HG03196 (cell line): ENCODE results near the gene AP2M1.
"Not testable (repeated sequence)": the region's sequence is repeated elsewhere in the genome, so short reads cannot be mapped to it uniquely, and the experiment has no call there.

Experiments
- ATAC-seq: cut with Tn5 transposase; IDR thresholded peaks from one replicate; pipeline ENCODE4 v1.9.1; 2021; ENCODE audit not compliant: unreplicated experiment

AP2M1 gene

DNA sequence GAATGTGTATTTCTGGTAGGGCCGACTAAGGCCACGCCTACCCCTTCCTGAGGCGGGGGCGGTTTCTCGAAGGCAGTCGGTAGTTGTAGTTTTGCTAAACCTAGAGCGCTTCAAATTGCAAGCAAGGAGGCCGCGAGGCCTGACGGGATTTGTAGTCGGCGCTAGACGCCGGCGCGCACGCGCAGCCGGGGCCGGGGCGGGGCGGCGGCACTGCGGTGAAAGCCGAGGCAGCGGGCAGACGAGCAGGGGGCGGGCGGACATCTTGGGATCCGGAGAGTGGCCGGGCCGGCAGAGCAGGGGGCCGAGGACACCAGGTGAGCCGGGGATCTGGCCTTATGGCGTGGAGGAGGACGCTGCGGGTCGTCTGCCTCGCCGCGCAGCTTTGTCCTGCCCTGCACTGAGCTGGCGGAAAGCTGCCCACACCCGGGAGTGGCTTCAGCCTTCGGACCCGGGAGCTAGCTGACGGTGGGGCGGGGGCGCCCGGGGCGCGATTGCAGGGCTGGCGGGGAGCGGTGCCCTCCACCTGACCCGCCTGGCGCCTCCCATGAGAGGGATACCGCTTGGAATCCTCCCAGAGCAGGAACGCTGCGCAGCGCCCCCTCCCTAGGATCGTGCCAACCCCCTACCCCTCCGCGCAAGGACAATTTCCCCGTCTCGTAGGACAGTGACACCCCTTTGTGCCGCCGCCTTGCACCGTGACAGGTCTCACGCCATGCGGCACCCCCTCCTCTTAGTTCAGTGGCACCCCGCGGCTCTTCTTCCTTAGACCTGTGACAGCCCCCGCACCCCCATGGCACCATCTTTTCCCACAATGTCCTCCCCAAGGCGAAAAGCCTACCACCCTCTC is at the start of gene AP2M1:
TSS of gene AP2M1 (plus strand) at position 210 of the 847 bp plus-strand sequence. CDS start 2,139 bp downstream, outside the sequence.
- peak; percentile 92 for ATAC-seq

- ATAC-seq = no peak
Measured at GRCh38 chr3:184126006-184126405, 48.6 kb upstream of the AP2M1 start.

DNA sequence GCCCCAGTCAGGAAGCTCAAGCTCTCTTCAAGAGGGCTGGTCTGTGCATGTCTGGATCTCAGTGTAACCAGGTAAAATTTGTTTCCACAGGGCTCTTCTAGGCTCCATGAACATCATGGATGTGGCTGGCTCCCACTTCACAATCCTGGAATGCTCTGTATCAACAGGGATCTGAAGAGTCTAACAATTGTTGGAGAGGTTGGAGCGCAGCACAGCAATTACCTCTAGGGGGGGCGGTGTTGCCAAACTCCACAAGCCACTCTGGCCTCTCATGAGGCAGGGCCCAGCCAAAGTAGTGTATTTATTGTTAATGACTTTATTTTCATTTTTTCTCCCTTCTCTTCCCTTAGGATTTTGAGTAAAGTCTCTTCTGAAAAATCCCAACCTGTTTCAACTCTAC is 45.6 kb upstream of the AP2M1 start:
- no peak for ATAC-seq

DNA sequence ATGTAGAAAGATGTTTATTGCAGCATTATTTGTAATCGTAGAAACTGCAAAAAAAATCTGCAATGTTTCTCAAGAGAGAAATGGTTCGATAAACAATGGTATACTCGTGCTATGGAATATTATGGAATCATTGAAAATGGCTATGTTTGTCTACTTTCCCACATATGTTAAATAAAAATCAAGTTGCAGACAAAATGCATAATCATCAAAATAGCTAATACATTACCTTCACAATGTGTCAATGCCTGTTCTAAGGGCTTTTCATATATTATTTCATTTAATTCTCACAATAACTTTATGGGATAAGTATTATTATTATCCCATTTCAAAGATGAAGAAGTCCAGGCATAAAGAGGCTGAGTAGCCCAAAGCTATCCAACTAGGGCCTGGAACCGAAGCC is 41.7 kb upstream of the AP2M1 start:
- no peak for ATAC-seq

DNA sequence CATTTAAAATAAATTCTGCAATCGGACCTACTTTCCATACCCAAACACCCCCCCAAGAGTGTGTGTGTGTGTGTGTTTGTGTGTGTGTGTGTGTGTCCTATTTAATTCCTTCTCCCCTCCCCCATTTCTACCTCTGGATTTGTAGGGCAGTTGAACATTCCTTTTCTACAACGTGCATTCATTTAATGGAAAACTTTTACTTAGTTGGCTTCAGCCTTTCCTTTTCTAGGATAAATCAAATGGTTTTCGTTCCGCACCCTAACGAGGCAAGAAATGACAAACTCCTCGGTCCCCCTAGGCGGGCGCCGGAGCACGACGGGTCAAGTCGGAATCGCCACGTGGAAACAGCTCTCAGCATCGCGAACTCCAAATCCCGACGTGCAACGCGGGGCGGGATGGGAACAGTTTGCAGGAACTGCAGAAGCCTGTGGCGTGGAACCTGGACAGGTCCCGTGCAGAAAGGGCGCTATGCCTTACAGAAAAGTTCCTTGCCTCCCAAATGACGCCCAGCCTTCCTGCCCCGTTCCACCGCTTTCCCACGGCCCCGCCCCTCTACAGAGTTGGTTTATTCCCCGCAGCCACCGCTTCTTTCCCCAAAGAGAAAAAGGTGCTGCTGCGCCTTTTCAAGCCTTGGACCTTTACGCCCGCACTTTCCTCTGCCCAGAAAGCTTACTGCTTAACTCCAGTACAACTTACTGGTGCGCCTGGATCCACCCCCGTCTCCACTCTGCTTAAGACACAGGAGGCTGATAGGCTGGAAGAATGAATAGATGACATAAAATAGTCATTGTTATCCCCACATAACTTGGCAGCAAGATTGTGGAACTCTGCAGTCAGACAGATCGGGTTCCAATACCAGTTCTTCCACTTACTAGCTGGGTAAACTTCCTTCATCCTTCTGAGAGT is 40.6 kb upstream of the AP2M1 start:
- ATAC-seq = no peak

DNA sequence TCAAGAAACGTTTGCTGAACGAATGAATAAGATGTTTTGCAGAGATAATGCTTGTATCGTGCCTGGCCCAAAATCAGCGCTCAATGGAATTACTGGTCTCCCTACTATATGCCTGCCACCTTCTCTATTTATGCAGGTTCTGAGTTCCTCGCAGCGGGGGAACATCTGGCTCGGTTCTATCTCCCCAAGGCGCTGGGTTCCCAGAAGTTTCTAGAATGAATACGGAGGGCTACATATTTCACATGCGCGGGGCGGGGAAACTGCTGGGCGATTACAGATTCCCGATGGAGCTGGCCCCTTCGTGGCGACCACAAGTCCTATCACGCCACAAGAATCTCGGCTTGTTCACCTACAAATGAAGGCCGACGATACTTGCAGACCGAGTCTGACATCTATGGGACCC is 39.9 kb upstream of the AP2M1 start:
- ATAC-seq = peak; percentile 8

DNA sequence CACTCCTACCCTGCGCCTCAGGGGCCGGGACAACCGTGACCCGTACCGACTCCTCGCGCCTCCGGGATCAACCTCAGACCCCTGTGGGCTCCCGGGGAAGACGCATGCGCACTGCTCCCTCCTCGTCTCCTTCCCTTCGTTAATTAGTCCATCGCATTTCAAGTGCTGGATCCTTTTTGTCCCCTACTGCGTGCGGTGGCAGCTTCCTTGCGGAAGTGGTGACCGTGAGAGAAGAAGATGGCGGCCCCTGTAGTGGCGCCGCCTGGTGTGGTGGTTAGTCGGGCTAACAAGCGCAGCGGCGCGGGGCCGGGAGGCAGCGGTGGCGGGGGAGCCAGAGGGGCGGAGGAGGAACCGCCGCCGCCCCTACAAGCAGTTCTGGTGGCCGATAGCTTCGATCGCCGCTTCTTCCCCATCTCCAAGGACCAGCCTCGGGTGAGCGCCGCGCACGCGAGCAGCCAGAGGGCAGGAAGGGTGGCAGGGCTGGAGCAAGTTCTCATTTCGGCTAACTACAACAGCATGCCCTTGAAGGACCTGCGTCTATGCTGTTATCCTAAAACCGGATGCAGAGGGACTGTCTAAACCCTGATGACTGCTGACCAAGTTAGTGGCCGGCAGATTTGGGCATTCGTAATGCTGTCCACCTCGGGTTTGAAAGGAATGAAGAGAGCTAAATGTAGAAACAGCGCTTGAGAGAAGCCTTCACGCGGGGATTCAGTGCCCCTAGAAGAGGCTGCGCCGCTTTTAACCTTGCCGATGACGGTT is 39.3 kb upstream of the AP2M1 start, which contains the start of gene EIF2B5:
TSS of gene EIF2B5 (plus strand) at position 210 of the 762 bp plus-strand sequence. CDS start at position 238, 28 bp downstream.
- ATAC-seq = peak; percentile 92

GRCh38 chr3:184135911-184136260 is 38.8 kb upstream of the AP2M1 start:
- no peak for ATAC-seq

GRCh38 chr3:184140436-184140835 is 34.2 kb upstream of the AP2M1 start:
- no peak for ATAC-seq

DNA sequence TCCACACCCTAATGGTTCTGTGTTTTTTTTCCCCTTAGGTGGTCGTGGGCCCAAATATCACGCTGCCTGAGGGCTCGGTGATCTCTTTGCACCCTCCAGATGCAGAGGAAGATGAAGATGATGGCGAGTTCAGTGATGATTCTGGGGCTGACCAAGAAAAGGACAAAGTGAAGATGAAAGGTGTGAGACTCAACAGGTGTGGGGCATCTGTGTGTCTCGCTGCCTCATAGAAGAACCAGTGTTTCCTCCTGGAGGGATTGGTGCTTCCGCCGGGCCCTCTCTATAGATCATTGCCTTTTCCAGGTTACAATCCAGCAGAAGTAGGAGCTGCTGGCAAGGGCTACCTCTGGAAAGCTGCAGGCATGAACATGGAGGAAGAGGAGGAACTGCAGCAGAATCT is 32.5 kb upstream of the AP2M1 start:
- no peak for ATAC-seq

DNA sequence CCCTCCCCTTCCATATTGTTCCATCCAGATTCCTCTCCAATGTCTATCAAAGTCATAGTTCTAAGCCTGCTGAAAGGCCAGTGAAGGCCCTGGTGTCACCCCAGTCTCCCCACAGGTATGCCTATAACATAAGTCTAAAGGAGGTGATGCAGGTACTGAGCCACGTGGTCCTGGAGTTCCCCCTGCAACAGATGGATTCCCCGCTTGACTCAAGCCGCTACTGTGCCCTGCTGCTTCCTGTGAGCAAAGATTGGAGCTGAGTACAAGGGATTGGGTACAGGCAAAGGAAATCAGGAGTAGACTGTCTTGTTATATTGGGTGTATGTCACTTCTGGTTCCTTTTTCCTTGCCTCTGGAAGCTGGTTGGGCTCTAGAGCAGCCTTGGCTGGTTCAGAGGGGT is 31.3 kb upstream of the AP2M1 start:
- ATAC-seq = no peak

DNA sequence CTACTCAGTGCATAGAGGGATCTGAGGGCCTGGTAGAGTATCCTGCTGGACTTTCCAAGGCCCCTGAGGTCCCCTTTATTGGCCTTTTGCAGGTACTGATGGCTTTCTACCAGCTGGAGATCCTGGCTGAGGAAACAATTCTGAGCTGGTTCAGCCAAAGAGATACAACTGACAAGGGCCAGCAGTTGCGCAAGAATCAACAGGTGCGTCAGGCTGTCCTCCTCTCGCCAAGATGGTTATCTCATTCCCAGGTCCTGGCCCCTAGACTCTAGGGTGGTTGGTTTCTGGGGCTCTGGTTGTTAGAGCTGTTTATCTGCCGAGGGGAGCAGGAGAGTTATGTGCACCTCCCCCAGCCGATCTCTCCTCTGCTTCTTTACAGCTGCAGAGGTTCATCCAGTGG is 30.1 kb upstream of the AP2M1 start:
- ATAC-seq = no peak

- ATAC-seq = no peak
Measured at GRCh38 chr3:184145111-184145524, 29.5 kb upstream of the AP2M1 start.

DNA sequence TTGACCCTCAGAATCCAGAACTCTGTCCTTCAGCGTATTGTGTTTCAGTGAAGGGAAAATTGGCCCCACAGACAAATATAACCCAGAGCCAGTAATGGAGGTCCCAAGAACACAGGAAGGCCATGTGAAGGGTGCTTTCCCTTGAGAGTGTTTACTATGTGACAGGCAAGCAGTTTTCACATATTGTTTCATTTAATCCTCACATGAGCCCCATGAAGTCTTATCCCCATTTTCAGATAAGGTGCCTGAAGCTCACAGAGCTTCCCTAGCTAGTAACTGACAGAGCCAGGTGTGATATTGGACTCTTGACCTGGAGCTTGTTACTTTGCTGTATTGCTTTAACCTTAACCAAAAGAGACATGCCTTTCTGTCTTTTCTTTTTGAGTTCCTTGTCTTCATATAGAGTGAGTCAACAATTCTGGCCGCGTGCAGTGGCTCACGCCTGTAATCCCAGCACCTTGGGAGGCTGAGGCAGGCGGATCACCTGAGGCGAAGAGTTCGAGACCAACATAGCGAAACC is 28.8 kb upstream of the AP2M1 start:
- ATAC-seq = no peak

- no peak for ATAC-seq
Measured at GRCh38 chr3:184148076-184148475, 26.6 kb upstream of the AP2M1 start.

- ATAC-seq = no peak
Measured at GRCh38 chr3:184149123-184149522, 25.5 kb upstream of the AP2M1 start.

DNA sequence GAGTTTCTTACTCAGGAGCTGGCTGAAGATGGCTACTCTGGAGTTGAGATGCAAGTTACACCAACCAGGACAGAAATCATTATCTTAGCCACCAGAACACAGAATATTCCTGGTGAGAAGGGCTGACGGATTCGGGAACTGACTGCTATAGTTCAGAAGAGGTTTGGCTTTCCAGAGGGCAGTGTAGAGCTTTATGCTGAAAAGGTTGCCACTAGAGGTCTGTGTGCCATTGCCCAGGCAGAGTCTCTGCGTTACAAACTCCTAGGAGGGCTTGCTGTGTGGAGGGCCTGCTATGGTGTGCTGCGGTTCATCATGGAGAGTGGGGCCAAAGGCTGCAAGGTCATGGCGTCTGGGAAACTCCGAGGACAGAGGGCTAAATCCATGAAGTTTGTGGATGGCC is 24.9 kb upstream of the AP2M1 start:
- ATAC-seq = not testable (repeated sequence)

DNA sequence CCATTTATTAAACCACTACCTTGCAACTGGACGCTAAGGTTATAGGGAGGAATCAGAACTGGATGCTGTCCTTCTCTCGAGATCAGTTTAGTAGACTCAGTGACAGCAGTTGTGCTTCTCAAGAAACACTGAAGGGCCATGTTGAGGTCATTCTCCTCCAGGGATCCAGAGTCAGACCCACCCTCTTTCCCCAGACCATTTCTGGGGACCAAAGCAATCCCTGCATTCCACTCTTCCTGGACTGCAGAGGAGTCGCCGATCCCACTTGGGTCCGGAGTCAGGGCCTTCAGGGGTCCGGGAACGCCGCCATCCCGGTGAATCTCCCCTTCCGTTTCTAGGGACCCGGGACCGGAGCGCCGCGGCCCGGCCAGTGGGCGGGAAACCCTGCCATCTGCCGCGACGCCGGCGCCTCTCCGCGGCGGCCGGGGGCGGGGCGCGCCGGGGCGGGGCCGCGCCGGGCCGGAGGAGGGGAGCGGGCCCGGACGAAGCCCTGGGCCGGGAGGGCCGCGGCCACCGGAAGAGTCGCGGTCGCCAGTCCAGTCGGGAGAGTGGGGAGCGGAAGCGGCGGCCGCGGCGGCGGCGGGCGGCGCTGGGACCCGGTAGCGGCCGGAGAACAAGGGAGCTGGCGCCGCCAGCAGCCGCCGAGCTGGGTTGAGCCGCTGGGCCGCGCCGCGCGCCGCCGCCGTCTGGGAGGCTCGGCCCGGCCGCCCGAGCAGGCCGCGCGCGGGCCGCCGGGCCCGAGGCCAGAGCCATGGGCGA is 19.6 kb upstream of the AP2M1 start, which contains the start of gene DVL3:
TSS of gene DVL3 (plus strand) at position 493 of the 759 bp plus-strand sequence. CDS start at position 752, 259 bp downstream.
- ATAC-seq = peak; percentile 75

DNA sequence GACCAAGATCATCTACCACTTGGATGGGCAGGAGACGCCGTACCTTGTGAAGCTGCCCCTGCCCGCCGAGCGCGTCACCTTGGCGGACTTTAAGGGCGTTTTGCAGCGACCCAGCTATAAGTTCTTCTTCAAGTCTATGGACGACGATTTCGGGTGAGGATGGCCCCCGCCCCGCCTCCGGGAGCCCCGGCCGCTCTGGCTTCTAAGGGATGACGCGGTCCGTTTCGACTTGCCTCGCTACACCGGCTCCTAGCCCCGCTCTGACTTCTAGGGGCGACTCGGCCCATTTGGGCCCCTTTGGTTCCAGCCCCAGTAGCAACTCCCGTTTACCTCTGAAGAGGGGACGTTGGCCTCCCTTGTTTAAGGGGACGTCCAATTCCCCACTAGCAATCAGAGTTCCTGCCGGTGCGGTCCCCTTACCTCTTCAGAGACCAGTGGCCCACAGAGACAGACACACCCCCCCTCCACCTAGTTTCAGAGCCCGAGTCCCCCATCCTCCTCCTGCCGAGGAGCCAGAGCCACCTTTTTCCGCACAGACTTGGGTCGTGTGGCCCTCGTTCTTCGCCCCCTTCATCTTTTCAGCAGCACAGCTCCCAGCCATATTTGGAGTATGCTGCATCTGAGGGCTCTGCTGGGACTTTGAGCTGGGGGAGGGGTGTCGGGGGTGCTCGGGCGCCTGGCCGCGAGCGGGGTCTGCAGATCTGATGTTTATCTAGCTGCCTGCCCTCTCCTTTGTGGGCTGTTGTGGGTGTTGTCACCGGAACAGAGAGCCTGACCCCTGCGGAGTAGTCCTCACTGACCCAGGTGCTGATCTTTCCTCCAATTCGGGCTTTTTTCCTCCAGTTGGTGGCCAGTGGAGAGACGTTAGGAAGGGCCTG is 18.8 kb upstream of the AP2M1 start:
- ATAC-seq = peak; percentile 21
